Urinary bladder (tissue), 4 donors: ENCODE data around the gene EID3. TPM values are rescaled to one million over a fixed set of nuclear protein-coding genes. Genes with fewer than 3 reads are reported as not detected.

Experiments
- DNase-seq: peaks from one replicate; pipeline ENCODE4 v3.0.0-alpha.2; 2015; ENCODE audit errors: extremely low spot score
- H3K27ac ChIP-seq: one replicate; pipeline ENCODE4 v1.5.1; 2013; ENCODE audit warnings: low read depth, mild to moderate bottlenecking, moderate library complexity
- H3K36me3 ChIP-seq: one replicate; pipeline ENCODE4 v1.6.1; 2013; ENCODE audit warnings: mild to moderate bottlenecking, moderate library complexity; ENCODE audit not compliant: insufficient read depth
- H3K4me1 ChIP-seq: one replicate; pipeline ENCODE4 v1.6.1; 2013; ENCODE audit warnings: mild to moderate bottlenecking, moderate library complexity; ENCODE audit not compliant: insufficient read depth
- H3K4me3 ChIP-seq: one replicate; pipeline ENCODE4 v1.5.1; 2013; ENCODE audit warnings: low read depth, low read length
- WGBS: extraction: QIAGEN DNeasy Blood & Tissue Kit; methylation state at CpG from one replicate; pipeline ENCODE4 v1.1.7; 2013; 5-methylcytosine and 5-hydroxymethylcytosine counted together
- polyA plus RNA-seq: library from polyadenylated mRNA; stranded (reverse); fragments of 200-250 nt; gene quantifications from one replicate; pipeline ENCODE4 v1.2.3, GENCODE V29; 2013
- total RNA-seq: library from RNA; depleted of rRNA; stranded (reverse); fragments of >200 nt; gene quantifications from one replicate; pipeline ENCODE4 v1.2.3, GENCODE V29; 2014
- donor health status: healthy with polysubstance abuse.
- donor health status: healthy.

The EID3 gene
- total and polyA plus RNA-seq, 2 donors, result 2.2 to 7.7 TPM

- 83% methylated on average over 6 of the region's 6 CpGs for WGBS
- no peaks in the 10 kb centered on the region for H3K4me1 ChIP-seq
- H3K4me3 ChIP-seq, result no peak overlapping the region
- DNase-seq, result no peak
- H3K27ac ChIP-seq, result no peak overlapping the region
- H3K36me3 ChIP-seq, result peaks cover 2% of the 10 kb centered on the region
These were observed 50.8 kb downstream of the EID3 start for GRCh38 chr12:104354167-104354867.

Other genes starting within 250 kb of the EID3 start
- 66.3 TPM for gene HCFC2, start 239.2 kb upstream of the EID3 start, total RNA-seq
- 13.7 TPM for gene HCFC2, start 239.2 kb upstream of the EID3 start, polyA plus RNA-seq
- gene NFYB, start 165.5 kb upstream of the EID3 start, total RNA-seq, result 43.7 TPM
- 55.9 TPM for gene NFYB, start 165.5 kb upstream of the EID3 start, polyA plus RNA-seq
- 69.4 TPM for gene TXNRD1, start 88.0 kb upstream of the EID3 start, total RNA-seq
- 267 TPM for gene TXNRD1, start 88.0 kb upstream of the EID3 start, polyA plus RNA-seq
- 4.7 TPM for gene CHST11, start 153.2 kb downstream of the EID3 start, total RNA-seq
- 10.0 TPM for gene CHST11, start 153.2 kb downstream of the EID3 start, polyA plus RNA-seq